Astrocyte of the spinal cord (primary cell): ENCODE measurements around the gene CCN2.

ENCODE experiments used
- DNase-seq: peaks from one replicate; pipeline ENCODE4 v3.0.0; 2011; ENCODE audit warnings: low read depth, low spot score
- H3K4me3 ChIP-seq: 2 replicates; pipeline ENCODE4 v1.5.1; 2011; ENCODE audit warnings: low read depth, mild to moderate bottlenecking, low read length, moderate library complexity
- in situ Hi-C: cut with HindIII; loops from 2 replicates; pipeline ENCODE4 v1.10.0; 2017; ENCODE audit warnings: low sequenced_read_pairs
- TF ChIP-seq, protein P1 (sequence below): IDR thresholded peaks from 2 replicates; pipeline ENCODE4 v1.5.1; 2012; ENCODE audit warnings: low read depth, mild to moderate bottlenecking, low read length, inconsistent platforms

Gene CCN2

GRCh38 chr6:131898718-131899117 is 52.5 kb downstream of the CCN2 start:
- TF ChIP-seq, protein P1, sequence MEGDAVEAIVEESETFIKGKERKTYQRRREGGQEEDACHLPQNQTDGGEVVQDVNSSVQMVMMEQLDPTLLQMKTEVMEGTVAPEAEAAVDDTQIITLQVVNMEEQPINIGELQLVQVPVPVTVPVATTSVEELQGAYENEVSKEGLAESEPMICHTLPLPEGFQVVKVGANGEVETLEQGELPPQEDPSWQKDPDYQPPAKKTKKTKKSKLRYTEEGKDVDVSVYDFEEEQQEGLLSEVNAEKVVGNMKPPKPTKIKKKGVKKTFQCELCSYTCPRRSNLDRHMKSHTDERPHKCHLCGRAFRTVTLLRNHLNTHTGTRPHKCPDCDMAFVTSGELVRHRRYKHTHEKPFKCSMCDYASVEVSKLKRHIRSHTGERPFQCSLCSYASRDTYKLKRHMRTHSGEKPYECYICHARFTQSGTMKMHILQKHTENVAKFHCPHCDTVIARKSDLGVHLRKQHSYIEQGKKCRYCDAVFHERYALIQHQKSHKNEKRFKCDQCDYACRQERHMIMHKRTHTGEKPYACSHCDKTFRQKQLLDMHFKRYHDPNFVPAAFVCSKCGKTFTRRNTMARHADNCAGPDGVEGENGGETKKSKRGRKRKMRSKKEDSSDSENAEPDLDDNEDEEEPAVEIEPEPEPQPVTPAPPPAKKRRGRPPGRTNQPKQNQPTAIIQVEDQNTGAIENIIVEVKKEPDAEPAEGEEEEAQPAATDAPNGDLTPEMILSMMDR = no peak
- H3K4me3 ChIP-seq = no peak overlapping the region
- in situ Hi-C loops = no loop called here
- DNase-seq = no peak
